Stimulated activated CD8-positive, alpha-beta memory T cell treated with anti-CD3 and anti-CD28 coated beads, Interleukin-2, amount 100 ng/mL, for 1 hour (primary cell): Measurements from ENCODE around the gene SYT13.

ENCODE experiments used
- DNase-seq, 2 donors: peaks; one replicate each; pipeline ENCODE4 v3.0.0-alpha.2; 2020; ENCODE audit warnings: low read depth in 2 of 2

The SYT13 gene

DNA sequence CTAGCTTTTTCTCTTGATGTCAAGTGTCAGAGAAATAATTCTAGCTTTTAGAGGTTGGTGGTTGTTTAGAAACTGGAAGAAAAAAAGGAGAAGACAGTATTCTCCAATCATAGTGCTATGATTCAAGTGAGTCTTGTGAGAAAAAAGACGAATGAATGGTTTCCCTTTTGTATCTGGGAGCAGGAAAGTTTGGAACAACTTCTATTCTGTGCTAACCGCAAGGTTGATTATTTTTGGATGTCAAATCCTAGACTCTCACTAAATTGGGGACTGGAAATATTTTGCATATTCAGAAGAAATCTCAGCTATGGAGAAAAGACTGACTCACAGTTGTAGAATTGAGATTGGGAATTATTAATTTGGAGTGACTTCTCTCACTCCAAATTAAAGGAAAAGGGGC, 69.2 kb downstream of the SYT13 start:
- DNase-seq, result no peak

DNA sequence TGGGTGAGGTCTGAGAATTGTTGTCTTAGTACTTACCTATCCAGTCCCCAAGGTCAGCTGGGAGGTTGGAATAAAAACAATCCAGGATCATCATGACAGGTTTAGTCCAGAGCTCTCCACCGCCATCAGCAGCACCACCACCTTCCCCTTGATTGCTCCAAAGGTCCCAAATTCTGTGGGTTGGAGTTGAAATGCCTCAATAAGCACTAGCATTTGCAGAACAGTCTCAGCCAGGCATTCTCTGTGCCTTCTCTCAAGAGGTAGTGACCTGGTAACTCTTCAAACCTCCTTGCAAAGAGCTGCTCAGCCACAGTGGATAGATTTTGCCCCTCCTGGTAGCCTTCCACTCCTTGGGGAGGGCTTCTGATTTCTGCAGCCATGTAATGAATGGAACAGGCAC, 70.1 kb downstream of the SYT13 start:
- DNase-seq, result no peak

DNA sequence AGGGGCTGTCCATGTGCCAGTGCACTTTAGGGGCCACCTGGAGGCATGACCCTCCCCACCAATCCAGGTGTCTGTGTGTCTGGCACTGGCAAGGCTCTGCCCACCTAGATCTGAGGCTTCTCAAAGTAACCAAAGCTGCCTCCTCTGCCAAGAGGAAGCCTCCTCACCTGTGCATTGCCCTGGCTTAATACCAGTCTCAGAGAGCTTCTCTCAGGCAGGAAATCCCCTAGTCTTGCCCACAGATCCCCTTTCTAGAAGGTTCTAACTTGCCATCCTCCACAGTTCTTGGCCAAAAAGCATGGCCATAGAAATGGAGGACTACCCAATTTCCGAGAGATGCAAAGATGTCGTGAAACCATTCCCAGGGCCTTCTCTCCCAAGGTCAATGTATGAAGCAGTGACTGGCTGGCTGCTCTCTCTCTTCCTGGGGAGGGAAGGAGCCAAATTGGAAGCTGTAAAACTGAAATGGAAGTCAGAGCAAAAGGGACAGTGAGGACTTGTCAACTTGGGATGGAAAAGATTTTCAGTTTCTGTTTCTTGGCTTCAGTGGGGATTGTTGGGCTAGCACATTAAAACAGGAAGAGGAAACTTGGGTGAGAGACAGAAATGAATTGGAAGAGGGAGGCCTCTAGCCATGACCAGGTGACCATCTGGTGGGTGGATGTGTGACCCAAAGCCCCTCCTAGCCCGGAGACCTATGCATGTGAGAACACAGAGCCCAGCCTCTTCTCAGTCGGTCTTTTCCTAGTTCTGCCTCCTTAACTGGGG, 70.9 kb downstream of the SYT13 start:
- DNase-seq, result no peak

DNA sequence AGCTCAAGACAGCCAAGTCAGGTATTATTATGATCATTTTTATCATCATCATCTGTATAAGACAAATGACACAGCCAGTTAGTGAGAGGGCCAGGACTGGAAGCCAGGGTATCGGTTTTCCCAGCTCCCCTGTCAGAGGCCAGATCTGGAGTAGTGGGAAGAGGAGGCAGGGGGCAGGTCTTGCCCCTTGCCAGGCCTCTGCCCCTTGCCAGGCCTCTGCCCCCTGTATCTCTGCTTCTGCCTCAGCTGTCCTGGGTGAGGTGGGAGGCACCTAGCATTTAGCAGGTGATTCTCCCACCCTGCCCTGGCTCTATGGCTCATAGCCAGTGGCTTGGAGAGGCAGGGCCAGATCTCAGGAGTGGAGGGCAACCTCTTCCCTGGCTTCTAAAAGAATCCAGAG, 72.4 kb downstream of the SYT13 start:
- no peak for DNase-seq

DNA sequence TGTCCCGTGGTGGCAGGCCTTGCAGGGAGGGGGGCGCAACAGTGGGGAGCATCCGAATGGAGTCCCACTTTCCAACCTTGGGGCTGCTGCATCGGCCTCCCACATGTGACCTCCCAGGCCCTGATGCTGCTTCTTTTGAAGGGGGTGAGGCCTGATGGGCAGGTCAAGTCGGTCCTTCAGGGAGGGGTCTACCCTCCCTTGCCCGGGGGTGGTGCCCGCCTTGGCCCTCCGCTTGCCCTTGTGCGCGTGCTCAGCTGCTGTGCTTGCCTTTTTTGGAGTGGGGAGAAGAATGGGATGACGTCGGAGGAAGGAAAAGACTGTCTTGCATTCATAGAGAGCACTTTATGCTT, 72.8 kb downstream of the SYT13 start:
- no peak for DNase-seq

DNA sequence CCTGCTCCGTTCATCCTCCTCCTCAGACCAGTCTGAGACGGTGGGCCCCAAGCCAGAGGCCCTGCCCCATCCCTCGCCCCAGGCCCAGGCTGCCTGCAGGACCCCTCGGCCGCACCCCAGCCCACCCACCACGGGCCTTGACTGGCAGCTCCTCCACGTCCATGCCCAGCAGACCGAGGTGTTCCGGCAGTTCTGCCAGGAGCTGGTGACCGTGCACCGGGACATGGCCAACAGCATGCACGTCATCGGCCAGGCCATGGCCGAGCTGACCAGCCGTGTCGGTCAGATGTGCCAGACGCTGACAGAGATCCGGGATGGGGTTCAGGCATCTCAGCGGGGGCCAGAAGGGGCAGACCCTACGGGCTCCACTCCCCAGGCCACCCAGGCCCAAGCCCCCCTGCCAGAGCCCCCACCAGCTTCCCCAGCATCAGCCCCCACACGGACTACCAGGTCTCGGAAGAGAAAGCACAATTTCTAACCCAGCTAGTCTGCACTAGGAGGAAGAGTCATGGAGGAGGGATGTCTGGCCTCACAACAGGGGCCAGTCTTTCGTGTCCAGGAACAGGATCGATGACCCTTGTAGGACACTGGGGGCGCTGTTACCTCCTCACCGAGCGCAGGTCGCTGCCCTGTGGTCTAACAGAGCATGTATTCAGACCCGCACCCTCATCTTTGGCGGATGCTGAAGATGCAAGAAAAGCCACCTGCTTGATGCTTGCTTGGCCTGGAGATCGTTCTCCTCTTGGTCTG, 73.4 kb downstream of the SYT13 start:
- DNase-seq, result no peak

DNA sequence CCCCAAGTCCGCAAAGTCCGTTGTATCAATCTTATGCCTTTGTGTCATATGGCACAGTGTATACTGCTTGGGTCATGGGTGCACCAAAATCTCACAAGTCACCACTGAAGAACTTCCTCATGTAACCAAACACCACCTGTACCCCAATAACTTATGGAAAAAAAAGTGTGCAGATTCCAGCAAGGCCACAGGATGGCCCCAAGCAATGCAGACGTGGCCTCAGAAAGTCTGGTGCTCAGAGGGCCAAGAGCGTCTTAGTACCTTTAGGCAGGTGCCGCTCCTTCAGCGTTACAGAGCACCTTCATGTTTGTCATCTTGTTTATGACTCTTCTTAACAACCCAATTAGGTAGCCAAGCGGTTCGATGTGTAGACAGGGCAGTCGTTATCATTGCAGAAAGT, 74.4 kb downstream of the SYT13 start:
- no peak for DNase-seq

DNA sequence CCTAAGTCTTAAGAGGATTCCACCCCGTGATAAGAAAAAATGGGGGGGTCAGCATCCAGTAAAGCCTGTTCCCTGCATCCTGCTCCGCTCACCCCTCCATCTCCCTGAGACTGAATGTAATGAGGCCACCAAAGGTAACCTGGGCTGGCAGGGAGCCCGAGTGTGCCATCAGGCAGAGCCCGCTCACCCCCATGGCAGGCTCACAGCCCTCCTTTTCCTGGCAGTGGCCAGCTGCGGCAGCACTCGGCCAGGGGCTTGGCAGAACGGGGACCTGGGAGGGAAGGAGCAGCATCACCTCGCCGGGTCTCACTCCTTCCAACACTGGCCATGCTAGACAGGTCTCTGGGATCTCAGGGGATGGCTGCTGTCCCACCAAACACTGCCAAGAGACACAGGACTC, 75.3 kb downstream of the SYT13 start:
- no peak for DNase-seq

DNA sequence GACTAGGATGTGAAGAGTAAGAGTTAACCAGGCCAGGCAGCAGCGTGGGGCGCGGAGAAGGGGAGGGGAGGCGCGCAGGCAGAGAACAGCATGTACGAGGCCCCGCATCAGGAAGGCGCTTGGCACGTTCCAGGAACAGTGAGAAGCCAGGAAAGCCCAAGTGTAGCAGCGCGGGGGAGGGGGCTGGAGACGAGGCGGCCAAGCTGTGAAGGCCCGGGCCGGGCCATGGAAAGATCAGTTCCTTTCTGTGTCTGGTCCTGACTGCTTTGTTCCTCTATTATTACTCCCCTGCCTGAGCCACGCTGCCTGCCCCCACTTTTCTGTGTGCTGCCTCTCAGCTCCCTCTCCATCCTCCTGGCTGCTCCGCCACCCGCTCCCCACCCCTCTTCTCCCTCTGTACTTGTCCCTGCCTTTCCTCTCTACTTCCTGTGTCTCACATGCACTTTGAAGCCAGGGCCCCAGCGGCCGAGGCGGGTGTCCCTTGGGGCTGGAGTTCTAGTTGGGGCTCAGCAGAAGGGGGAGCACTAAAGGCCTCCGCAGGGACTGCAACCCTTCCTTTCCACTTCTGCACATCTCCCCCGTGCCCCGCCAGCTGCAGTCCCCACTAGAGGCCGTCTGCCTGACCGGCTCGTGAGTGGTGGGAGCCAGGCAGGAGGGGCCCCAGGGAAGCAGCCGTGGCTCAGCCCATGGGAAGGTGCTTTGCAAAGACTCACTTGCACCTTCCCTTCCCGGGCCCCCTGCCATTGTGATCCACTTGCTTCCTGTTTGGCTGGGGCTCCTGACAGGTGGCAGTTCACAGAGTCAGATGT, 76.0 kb downstream of the SYT13 start:
- DNase-seq, result no peak

DNA sequence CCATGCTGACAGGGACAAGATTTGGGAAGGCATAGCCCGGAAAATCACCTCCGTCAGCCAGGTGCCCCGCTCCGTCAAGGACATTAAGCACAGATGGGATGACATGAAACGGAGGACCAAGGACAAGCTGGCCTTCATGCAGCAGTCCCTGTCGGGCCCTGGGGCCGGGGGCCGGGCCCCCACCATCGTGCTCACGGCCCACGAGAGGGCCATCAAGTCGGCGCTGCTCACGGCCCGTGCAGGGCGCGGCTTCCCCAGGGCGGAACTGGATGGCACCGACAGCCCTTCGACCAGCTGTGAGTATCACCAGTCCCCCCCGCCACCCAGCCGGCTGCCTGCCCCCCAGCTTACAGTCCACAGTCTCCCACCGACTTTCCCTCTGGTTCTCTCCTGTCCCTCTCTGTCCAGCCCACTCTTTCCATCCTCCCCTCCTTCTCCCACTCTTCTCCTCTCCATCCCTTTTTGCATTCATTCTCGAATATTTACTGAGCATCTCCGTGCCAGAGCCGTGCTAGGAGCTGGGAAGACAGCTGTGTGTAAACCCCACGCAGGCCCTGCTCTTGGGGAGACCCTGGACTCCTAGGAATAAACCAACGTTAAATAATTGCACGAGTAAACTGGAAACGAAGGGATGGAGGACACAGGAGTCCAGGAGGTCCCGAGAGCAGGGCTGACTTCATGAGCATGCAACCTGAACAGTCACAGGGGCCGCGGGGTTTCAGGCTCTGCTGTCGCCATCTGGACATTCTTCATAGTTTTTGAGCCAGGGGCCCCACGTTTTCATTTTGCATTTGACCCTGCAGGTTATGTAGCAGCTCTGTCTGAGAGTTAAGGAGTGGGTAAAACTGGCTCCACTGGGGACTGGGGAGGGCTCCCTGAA, 76.9 kb downstream of the SYT13 start:
- DNase-seq, result no peak

DNA sequence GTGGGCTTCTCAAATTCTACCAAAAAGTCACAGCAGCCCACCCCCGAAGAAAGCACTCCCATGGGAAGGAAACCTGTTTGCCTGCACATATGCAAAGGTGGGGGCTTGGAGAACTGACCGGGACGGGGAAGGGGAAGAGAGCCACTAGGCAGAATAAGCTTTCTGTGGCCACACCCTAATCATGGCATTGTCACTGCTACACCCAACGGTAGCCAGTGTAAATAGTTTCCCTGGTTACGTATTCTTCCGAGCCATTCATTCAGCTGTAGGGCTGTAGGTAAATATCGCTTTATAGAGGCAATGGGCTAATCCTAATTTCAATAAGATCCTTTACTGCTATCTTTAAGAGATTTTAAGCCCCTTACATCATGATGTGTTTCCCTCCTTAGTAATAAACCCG, 78.0 kb downstream of the SYT13 start:
- DNase-seq, result no peak

DNA sequence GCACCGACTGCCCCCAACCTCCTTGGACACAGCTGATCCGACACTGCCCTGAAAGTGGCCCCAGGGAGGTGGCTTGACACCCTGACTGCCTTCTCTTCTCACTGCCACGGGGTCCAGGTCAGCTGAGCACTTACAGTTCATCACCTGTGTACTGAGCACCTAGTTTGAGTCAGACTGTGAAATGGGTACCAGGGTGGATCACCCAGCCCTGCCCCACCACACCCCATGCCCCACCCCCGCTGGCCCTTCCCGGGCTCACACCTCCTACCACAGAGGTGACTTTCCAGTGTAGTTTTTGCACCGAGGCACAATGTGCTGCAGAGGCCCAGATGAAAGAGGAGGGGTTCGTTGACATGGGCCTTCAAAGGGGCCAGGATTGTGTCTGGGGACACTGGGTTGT, 80.2 kb downstream of the SYT13 start:
- no peak for DNase-seq

DNA sequence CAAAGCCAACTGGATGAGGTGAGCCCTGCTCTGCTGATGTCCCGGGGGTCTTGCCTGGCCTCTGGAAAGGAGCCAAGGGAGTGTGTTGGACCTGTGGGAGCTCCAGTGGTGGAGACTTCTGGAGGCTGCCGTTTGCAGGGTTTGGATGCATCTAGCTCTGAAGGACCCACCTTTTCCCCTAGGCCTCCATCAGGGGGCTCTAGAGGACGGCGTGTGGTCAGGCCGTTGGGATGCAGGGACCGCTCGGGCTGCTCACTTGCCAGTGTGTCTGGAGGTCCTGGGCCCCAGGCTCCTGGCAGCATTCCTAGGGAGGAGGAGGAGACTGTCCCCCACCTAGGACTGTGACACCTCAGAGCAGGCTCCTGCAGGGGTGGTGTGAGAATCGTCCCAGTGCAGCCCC, 81.4 kb downstream of the SYT13 start:
- DNase-seq, result no peak

DNA sequence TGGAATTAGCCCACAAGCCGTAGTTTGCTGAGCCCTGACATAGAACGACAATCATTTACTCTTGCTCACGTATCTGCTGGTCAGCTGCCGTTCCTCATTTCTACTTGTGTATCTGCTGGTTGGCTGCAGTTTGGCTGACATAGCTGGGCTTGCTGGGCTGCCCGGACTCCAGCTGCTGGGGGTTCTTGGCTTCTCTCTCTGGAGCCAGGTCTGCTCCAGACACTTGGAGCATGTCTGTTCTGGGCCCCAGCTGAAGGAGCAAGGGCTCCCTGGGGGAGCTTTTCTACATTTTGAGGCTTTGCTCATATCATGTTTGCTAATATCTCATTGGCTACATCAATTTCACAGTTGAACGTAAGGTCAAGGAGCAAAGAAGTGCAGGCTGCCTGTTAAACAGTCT, 92.4 kb downstream of the SYT13 start:
- no peak for DNase-seq
